BLaER1 (cell line): ENCODE data around the gene SYNM.

ENCODE experiments used
- H3K27ac ChIP-seq: shearing (Covaris generic); formaldehyde crosslinking; 2 replicates; pipeline ENCODE4 v1.8.1; 2022
- H3K27me3 ChIP-seq: shearing (Covaris generic); formaldehyde crosslinking; 2 replicates; pipeline ENCODE4 v1.8.1; 2022
- H3K36me3 ChIP-seq: shearing (Covaris generic); formaldehyde crosslinking; 2 replicates; pipeline ENCODE4 v1.8.1; 2022
- H3K4me1 ChIP-seq: shearing (Covaris generic); formaldehyde crosslinking; 2 replicates; pipeline ENCODE4 v1.8.1; 2022
- H3K4me2 ChIP-seq: shearing (Covaris generic); formaldehyde crosslinking; 2 replicates; pipeline ENCODE4 v1.8.1; 2022
- H3K4me3 ChIP-seq: shearing (Covaris generic); formaldehyde crosslinking; 2 replicates; pipeline ENCODE4 v1.8.1; 2022
- H3K9ac ChIP-seq: shearing (Covaris generic); formaldehyde crosslinking; 2 replicates; pipeline ENCODE4 v1.8.1; 2022
- H3K9me3 ChIP-seq: shearing (Covaris generic); formaldehyde crosslinking; 2 replicates; pipeline ENCODE4 v1.8.1; 2022
- H4K20me1 ChIP-seq: shearing (Covaris generic); formaldehyde crosslinking; 2 replicates; pipeline ENCODE4 v1.8.1; 2022
- Cebpa-rat ChIP-seq: shearing (Covaris generic); IDR thresholded peaks from 2 replicates; pipeline ENCODE4 v1.8.1; 2022

The SYNM gene

DNA sequence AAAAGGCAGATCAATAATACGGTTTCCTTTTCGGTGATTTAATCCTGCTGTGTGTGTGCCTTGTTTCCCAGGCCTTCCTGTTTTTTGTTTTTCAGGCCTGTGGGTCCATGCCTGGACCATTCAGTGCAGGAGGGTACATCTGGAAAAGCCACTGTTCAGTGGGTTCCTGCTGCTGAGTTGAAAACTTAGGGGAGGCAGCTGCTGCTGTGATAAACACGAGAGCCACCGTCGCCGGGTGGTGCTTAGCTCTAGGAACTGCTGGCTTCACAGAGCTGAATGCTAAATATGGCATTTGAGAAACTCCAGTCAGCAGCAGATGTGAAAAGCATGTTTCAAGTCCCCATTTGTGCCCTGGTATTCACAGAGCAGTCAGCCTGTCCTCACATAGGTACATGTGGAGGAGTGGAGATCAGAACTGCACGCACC is 44.0 kb downstream of the SYNM start:
- no peak overlapping the region for H3K9ac ChIP-seq
- no peak for TF ChIP-seq Cebpa-rat
- no peaks in the 10 kb centered on the region for H3K4me1 ChIP-seq
- H3K9me3 ChIP-seq = no peaks in the 10 kb centered on the region
- H4K20me1 ChIP-seq = no peaks in the 10 kb centered on the region
- H3K4me2 ChIP-seq = no peak overlapping the region
- H3K27ac ChIP-seq = no peak overlapping the region
- no peaks in the 10 kb centered on the region for H3K36me3 ChIP-seq
- no peak overlapping the region for H3K4me3 ChIP-seq
- H3K27me3 ChIP-seq = no peaks in the 10 kb centered on the region

DNA sequence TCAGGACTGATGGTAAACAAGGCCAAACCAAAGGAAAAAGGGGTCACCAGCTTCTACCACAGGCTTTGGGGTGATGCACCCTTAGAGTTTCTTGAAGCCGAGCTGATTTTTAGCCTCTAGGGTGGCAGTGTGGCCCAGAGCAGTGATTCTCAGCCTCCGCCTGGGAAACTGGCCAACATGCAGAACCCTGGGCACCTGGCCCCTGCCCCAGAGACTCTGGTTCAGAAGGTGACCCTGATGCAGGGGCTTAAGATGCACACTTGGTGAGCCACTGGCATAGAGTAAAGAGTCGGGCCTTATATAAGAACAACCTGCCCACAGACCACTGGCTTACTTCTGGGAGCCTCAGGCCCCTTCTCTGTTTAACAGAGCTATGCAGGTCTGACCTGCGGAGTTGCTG is 44.5 kb downstream of the SYNM start:
- Histone ChIP-seq H3K4me2 (no peak overlapping the region), H3K9ac (no peak overlapping the region), H3K27me3 (no peaks in the 10 kb centered on the region), H4K20me1 (no peaks in the 10 kb centered on the region), H3K4me3 (no peak overlapping the region), H3K9me3 (no peaks in the 10 kb centered on the region), H3K4me1 (no peaks in the 10 kb centered on the region), H3K36me3 (no peaks in the 10 kb centered on the region), H3K27ac (no peak overlapping the region)
- no peak for TF ChIP-seq Cebpa-rat

DNA sequence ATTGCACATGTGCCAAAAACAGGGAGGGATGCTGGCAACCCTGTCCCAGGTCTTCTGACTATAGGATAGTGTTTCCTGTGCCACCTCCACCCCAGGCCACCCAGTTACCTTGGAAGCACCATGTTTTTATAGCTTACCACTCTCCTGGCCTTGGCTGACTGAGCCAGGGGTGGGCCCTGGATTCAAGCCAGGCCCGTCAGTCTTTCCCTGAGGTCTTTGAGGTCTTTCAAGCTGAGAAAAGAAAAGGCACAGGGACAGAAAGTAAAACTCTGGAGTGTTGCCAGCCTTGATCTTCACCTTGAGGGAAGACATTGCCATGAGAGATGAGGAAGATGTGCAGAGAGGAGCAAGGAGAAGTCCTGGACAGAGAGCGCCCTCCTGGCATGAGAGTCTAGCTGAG is 46.3 kb downstream of the SYNM start:
- H3K27ac ChIP-seq = no peak overlapping the region
- no peak overlapping the region for H3K9ac ChIP-seq
- no peaks in the 10 kb centered on the region for H3K36me3 ChIP-seq
- no peak for TF ChIP-seq Cebpa-rat
- no peaks in the 10 kb centered on the region for H3K9me3 ChIP-seq
- H3K4me3 ChIP-seq = no peak overlapping the region
- no peaks in the 10 kb centered on the region for H3K27me3 ChIP-seq
- H3K4me2 ChIP-seq = no peak overlapping the region
- H3K4me1 ChIP-seq = no peaks in the 10 kb centered on the region
- no peaks in the 10 kb centered on the region for H4K20me1 ChIP-seq

DNA sequence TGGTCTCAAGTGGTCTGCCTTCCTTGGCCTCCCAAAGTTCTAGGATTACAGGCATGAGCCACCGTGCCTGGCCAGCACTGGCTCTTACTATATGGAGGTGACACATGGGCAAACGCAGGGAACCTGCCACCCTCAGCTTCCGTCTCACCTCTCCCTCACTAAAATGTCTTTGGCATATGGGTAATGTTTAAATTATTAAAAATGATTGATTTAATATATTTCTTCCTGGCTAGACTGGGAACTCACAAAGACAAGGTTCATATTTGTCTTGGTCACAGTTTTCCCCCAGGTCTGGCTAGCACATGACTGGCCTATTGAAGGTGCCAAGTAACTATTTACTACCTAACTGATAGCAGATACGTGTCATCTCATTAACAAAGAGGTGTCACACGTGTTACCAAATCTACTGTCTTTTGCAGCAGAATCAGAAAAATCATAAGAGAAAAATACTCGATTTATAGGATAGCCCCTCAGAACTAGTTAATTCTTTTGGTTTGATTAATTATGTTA is 48.2 kb downstream of the SYNM start:
- no peaks in the 10 kb centered on the region for H3K27me3 ChIP-seq

DNA sequence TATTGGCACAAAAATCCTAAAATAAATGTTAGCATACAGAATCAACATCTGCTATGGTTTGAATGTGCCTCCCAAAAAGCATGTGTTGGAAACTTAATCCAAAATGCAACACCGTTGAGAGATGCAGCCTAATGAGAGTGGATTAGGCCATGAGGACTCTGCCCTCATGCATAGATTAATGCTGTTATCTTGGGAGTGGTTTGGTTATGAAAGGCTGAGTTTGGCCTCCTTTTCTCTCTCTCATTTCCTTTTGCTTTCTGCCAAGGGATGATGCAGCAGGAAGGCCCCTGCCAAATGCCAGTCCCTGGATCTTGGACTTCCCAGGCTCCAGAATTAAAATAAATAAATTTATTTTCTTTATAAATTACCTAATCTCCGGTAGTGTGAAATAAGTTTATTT is 49.4 kb downstream of the SYNM start:
- Histone ChIP-seq H3K9me3 (no peaks in the 10 kb centered on the region), H3K27ac (no peak overlapping the region), H3K4me2 (no peak overlapping the region)

More for the DNA sequence above, 48.2 kb downstream of the SYNM start:
- no peak for TF ChIP-seq Cebpa-rat
- H3K9me3 ChIP-seq = no peaks in the 10 kb centered on the region
- no peaks in the 10 kb centered on the region for H3K36me3 ChIP-seq
- H3K9ac ChIP-seq = no peak overlapping the region
- no peak overlapping the region for H3K27ac ChIP-seq
- no peaks in the 10 kb centered on the region for H4K20me1 ChIP-seq
- no peak overlapping the region for H3K4me3 ChIP-seq
- no peak overlapping the region for H3K4me2 ChIP-seq
- no peaks in the 10 kb centered on the region for H3K4me1 ChIP-seq

DNA sequence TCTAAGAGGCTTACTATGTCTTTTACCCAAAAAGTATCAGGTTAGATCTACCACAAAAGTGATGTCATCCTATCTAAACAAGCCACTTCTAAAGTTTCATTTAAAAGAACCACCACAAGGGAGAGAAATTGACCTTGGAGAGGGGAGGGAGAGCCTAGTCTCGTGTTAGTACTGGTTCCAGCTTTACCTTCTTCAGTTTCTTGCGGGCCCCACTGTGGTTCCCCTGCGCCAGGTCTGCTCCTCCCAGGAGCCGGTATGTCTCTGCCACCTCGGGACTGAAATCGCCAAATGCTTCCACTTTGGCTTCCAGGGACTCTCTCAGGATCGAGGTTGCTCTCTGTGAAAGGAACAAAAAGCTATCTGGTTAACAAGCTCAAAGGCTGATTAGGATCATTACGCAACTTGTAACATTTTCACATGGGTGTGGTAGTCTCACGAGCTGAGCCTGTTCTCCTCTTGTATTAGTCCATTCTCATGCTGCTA is 51.1 kb downstream of the SYNM start:
- H3K27ac ChIP-seq = no peak overlapping the region

More for the DNA sequence above, 49.4 kb downstream of the SYNM start:
- Histone ChIP-seq H3K36me3 (no peaks in the 10 kb centered on the region), H3K4me3 (no peak overlapping the region), H3K4me1 (peaks cover 8% of the 10 kb centered on the region; the same call in 1 of the 2 replicates), H3K9ac (no peak overlapping the region), H4K20me1 (no peaks in the 10 kb centered on the region), H3K27me3 (no peaks in the 10 kb centered on the region)
- no peak for TF ChIP-seq Cebpa-rat

DNA sequence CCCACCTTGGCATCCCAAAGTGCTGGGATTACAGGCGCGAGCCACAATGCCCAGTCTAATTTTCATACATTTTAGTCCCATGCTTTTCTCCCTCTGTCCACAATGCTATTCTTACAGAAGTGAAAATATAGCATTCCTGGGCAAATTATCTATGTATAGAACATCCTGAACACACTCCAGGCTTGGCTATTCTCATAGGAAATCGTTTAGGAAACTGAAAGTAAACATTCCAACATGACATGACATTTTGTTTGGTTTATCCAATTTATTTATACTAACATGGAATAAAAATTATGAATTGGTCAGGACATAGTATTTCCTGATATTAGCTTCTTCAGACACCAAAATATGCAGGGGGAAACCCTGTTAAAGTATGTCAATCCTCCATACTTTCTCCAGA is 52.6 kb downstream of the SYNM start:
- peaks cover 8% of the 10 kb centered on the region; the same call in 1 of the 2 replicates for H3K4me1 ChIP-seq
- H3K9ac ChIP-seq = no peak overlapping the region
- no peak for TF ChIP-seq Cebpa-rat
- no peaks in the 10 kb centered on the region for H3K9me3 ChIP-seq
- no peak overlapping the region for H3K4me2 ChIP-seq
- no peak overlapping the region for H3K27ac ChIP-seq
- no peaks in the 10 kb centered on the region for H3K27me3 ChIP-seq
- no peaks in the 10 kb centered on the region for H4K20me1 ChIP-seq
- H3K4me3 ChIP-seq = no peak overlapping the region
- H3K36me3 ChIP-seq = no peaks in the 10 kb centered on the region

More for the DNA sequence above, 51.1 kb downstream of the SYNM start:
- Histone ChIP-seq H4K20me1 (no peaks in the 10 kb centered on the region), H3K9me3 (no peaks in the 10 kb centered on the region), H3K4me1 (peaks cover 8% of the 10 kb centered on the region; the same call in 1 of the 2 replicates), H3K36me3 (no peaks in the 10 kb centered on the region), H3K4me2 (no peak overlapping the region), H3K4me3 (no peak overlapping the region), H3K9ac (no peak overlapping the region), H3K27me3 (no peaks in the 10 kb centered on the region)
- peak; percentile 69; the same call in 1 of the 2 replicates for TF ChIP-seq Cebpa-rat

DNA sequence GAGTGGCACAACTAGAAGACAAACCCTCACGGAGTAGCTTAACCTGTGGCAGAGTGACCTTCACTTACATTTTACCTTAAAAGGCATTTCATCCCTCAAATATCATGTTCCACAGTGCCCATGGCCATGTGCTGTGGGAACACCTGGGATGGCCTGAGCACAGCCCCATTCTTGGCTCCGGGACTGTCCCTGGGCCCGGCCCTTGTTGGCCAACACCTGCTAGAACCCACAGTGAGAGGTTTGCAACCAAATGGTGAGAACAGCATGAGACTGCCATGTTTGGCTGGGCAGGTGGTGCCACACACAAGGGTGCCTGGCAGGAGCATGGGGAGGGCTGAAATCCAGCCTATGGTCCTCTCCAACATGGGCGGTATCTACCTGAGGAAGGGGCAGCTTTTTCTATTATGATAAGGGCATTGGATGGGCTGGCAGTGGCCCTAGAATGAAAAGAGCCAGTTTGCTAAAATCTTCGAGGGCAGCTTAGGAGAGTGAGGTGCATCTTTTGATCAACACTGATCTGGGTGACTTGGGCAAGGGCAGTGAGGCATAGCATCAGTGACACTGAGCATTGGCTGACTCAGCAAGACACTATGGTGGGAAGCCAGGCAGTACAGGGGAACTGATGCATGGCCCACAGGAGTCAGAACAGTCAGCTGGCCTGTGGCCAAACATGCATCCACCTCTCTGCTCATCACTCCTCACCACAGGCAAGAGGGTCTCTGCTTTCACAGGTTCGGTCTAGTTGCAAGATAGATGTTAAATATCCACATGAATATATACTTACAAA is 53.9 kb downstream of the SYNM start:
- H3K4me3 ChIP-seq = no peak overlapping the region
- H3K9me3 ChIP-seq = no peaks in the 10 kb centered on the region
- peaks cover 8% of the 10 kb centered on the region; the same call in 1 of the 2 replicates for H3K4me1 ChIP-seq
- H3K9ac ChIP-seq = no peak overlapping the region
- no peaks in the 10 kb centered on the region for H4K20me1 ChIP-seq
- H3K27me3 ChIP-seq = no peaks in the 10 kb centered on the region
- no peaks in the 10 kb centered on the region for H3K36me3 ChIP-seq
- TF ChIP-seq Cebpa-rat = no peak
- H3K4me2 ChIP-seq = peak overlapping the region; percentile 32
- no peak overlapping the region for H3K27ac ChIP-seq

DNA sequence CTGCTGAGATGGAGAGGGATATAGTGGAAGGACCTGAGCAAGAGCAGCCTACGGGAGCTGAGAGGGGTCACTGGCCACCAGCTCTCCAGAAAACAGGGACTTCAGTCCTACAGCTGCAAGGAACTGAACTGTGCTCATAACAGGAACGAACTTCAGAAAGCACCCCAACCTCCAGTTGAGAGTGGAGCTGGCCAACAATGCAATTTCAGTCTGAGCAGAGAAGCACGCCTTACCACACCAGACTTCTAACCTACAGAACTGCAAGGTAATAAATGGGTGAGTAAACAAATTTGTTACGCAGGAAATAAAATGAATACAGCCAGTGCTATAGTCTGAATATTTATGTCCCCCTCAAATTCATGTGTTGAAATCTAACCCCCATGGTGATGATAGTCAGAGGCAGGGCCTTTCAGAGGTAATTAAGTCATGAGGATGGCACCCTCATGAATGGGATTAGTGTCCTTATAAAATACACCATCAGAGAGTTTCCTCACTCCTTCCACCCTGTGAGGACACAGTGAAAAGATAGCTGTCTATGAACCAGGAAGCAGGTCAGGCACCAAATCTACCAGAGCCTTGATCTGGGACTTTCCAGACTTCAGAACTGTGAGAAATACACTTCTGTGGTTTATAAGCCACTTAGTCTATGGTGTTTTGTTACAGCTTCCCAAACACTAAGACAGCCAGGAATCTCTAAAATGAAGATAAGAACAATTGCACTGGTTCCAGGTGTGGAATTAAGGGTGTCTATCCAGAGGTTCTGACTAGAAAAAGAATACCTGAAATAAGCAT is 58.6 kb downstream of the SYNM start:
- no peaks in the 10 kb centered on the region for H4K20me1 ChIP-seq

DNA sequence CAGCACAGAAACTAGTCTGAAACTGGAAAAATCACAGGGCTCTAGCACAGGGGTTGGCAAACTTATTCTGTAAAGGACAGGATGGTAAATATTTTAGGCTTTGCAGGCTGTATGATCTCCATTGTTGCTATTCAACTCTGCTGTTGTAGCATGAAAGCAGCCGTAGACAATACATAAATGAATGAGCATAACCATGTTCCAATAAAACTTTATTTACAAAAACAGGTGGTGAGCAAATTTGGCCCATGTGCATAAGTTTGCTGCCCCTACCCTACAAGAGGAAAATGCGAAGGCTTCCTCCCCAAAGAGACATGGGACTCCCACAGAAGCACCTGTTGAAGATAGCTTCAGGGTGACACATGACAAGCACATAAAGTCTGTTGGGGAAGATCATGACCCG is 59.2 kb downstream of the SYNM start:
- H3K27me3 ChIP-seq = no peaks in the 10 kb centered on the region
- no peaks in the 10 kb centered on the region for H3K9me3 ChIP-seq
- no peak overlapping the region for H3K4me3 ChIP-seq
- H3K4me2 ChIP-seq = no peak overlapping the region
- TF ChIP-seq Cebpa-rat = no peak
- peaks cover 33% of the 10 kb centered on the region for H3K4me1 ChIP-seq
- H3K27ac ChIP-seq = no peak overlapping the region
- no peaks in the 10 kb centered on the region for H3K36me3 ChIP-seq
- H4K20me1 ChIP-seq = no peaks in the 10 kb centered on the region
- no peak overlapping the region for H3K9ac ChIP-seq

More for the DNA sequence above, 58.6 kb downstream of the SYNM start:
- Histone ChIP-seq H3K36me3 (no peaks in the 10 kb centered on the region), H3K4me1 (peaks cover 33% of the 10 kb centered on the region), H3K9me3 (no peaks in the 10 kb centered on the region), H3K4me2 (no peak overlapping the region), H3K27me3 (no peaks in the 10 kb centered on the region), H3K9ac (no peak overlapping the region), H3K27ac (no peak overlapping the region), H3K4me3 (no peak overlapping the region)
- no peak for TF ChIP-seq Cebpa-rat
